ENCODE data around the gene AK4. TPM values are rescaled to one million over a fixed set of nuclear protein-coding genes. Genes with fewer than 3 reads are reported as not detected.

AK4 gene
- total and polyA plus RNA-seq, 9 donors: 1.7 to 25.6 (median 13.2) TPM

GRCh38 chr1:65182658-65183268 lies 34.8 kb downstream of the AK4 start:
- TF ChIP-seq POLR2A (IDR thresholded peaks at IDR 0.05) (no peak), EP300 (IDR thresholded peaks at IDR 0.05) (no peak)
- TF ChIP-seq, protein P1, sequence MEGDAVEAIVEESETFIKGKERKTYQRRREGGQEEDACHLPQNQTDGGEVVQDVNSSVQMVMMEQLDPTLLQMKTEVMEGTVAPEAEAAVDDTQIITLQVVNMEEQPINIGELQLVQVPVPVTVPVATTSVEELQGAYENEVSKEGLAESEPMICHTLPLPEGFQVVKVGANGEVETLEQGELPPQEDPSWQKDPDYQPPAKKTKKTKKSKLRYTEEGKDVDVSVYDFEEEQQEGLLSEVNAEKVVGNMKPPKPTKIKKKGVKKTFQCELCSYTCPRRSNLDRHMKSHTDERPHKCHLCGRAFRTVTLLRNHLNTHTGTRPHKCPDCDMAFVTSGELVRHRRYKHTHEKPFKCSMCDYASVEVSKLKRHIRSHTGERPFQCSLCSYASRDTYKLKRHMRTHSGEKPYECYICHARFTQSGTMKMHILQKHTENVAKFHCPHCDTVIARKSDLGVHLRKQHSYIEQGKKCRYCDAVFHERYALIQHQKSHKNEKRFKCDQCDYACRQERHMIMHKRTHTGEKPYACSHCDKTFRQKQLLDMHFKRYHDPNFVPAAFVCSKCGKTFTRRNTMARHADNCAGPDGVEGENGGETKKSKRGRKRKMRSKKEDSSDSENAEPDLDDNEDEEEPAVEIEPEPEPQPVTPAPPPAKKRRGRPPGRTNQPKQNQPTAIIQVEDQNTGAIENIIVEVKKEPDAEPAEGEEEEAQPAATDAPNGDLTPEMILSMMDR (IDR thresholded peaks at IDR 0.05): no peak
- no peak for DNase-seq
- intact Hi-C loops (cut with DNase I): no loop called here
- no peak overlapping the region for H3K4me3 ChIP-seq
- no peaks in the 10 kb centered on the region for H3K27me3 ChIP-seq
- no peak overlapping the region for H3K27ac ChIP-seq
- H3K9me3 ChIP-seq: no peaks in the 10 kb centered on the region
- WGBS, 3 donors: 34 to 62% (median 38%) methylated on average over 2 of the region's 2 CpGs
- no peaks in the 10 kb centered on the region for H3K36me3 ChIP-seq
- H3K4me1 ChIP-seq (ENCODE audit: insufficient read depth): no peaks in the 10 kb centered on the region

DNA sequence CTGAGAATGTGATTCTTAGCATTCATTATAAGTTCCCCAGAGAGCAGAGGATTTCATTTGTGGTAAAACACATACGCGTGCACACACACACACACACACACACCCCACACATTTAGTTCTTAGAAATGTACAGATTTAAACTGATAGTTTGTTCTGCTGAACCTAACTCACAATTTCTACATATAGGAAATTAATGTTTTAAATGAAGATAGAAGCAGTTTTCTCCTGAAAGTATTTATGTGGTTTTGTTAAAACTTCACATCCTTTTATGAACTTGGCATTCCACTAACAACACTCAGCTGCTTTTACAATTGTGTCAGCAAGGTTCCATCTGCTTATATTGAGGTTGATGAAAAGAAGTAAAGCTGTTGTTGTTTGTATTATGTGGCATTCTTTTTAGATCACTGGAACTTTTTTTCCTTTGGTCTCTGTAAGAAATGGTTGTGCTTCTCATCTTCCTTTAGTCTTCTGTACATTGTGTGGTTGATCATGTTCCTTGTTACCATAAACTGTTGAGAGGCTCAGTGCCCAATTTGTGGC lies 41.6 kb downstream of the AK4 start:
- intact Hi-C loops (cut with DNase I): no loop called here
- DNase-seq: no peak
- WGBS, 3 donors: 77 to 81% (median 80%) methylated on average over 2 of the region's 2 CpGs
- Histone ChIP-seq H3K4me3 (no peak overlapping the region), H3K4me1 (ENCODE audit: insufficient read depth) (no peaks in the 10 kb centered on the region), H3K9me3 (no peaks in the 10 kb centered on the region), H3K27ac (no peak overlapping the region), H3K27me3 (no peaks in the 10 kb centered on the region), H3K36me3 (no peaks in the 10 kb centered on the region)
- TF ChIP-seq POLR2A (IDR thresholded peaks at IDR 0.05): no peak

- intact Hi-C loops (cut with DNase I): no loop called here
- DNase-seq: no peak
- no peaks in the 10 kb centered on the region for H3K9me3 ChIP-seq
- H3K4me1 ChIP-seq (ENCODE audit: insufficient read depth): no peaks in the 10 kb centered on the region
- H3K36me3 ChIP-seq: no peaks in the 10 kb centered on the region
- no peak overlapping the region for H3K4me3 ChIP-seq
- H3K27me3 ChIP-seq: no peaks in the 10 kb centered on the region
- WGBS, 3 donors: 71 to 77% (median 77%) methylated on average over 4 of the region's 4 CpGs
- H3K27ac ChIP-seq: no peak overlapping the region
- TF ChIP-seq, protein P1 (IDR thresholded peaks at IDR 0.05): no peak
- no peak for TF ChIP-seq EP300 (IDR thresholded peaks at IDR 0.05)
- TF ChIP-seq POLR2A (IDR thresholded peaks at IDR 0.05): no peak
These were observed 42.2 kb downstream of the AK4 start for GRCh38 chr1:65190229-65190628.

DNA sequence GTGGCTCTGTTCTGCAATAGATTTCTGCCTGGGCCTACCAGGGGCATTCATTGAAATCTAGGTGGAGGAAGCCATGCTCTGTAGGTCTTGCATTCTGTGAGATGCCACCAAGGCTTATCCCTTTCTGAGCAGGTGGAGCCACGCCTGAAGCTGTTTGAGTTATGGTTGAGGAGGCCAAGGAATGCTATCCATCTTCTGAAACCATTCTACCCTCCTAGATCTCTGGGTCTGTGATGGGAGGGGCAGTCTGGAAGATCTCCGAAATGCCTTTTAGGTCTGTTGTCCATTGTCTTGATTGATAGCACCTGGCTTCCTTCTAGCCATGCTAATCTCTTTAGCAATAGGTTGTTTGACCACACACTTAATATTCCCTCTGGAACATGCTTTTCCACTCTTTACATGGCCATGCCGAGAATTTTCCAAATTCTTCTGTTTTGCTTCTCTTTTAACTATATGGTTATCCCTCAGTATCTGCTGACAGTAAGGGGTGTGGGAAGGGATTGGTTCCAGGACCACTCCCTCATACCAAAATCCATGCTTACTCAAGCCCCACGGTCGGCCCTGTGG lies 45.2 kb downstream of the AK4 start:
- 93 to 96% (median 95%) methylated on average over 5 of the region's 5 CpGs for WGBS, 3 donors
- no peaks in the 10 kb centered on the region for H3K9me3 ChIP-seq
- H3K27ac ChIP-seq: no peak overlapping the region
- no peak overlapping the region for H3K4me3 ChIP-seq
- H3K4me1 ChIP-seq (ENCODE audit: insufficient read depth): no peaks in the 10 kb centered on the region
- TF ChIP-seq, protein P1 (IDR thresholded peaks at IDR 0.05): no peak
- TF ChIP-seq POLR2A (IDR thresholded peaks at IDR 0.05) (no peak), EP300 (IDR thresholded peaks at IDR 0.05) (no peak)
- H3K36me3 ChIP-seq: no peaks in the 10 kb centered on the region
- DNase-seq: no peak
- H3K27me3 ChIP-seq: no peaks in the 10 kb centered on the region
- intact Hi-C loops (cut with DNase I): no loop called here

All from ovary (tissue), 9 donors.